ENCODE data around the gene GYPA. TPM values are rescaled to one million over a fixed set of nuclear protein-coding genes. Genes with fewer than 3 reads are reported as not detected.
"Not testable (repeated sequence)": the region's sequence is repeated elsewhere in the genome, so short reads cannot be mapped to it uniquely, and the experiment has no call there.

The GYPA gene
- total RNA-seq, 1 experiment from 2014 or later, result not detected

DNA sequence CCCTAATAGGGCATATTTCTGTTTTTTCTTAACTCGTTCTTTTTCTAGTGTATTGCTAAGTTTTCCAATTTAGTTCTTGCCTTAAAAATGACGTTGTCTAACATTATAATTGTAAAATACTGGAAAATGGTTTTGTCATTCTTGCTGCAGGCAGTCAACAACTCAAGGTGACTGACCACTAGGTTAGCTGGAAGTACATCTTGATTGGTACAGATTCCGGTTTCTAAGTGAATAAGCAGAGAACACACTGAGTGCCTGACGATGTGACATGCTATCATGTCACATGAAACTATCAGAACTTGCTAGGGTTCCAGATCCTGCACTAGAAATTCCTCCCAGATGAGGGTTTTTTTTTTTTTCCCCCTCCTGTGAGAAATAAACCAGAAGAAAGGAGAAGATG is 60.4 kb downstream of the GYPA start:
- not testable (repeated sequence) for H3K27me3 Mint-ChIP-seq (ENCODE audit: low read depth); H3T11ph ChIP-seq (ENCODE audit: low read length); DNase-seq; H3K4me1 ChIP-seq (ENCODE audit: insufficient read depth, low read length); H3K4me3 Mint-ChIP-seq; H3K9me3 ChIP-seq (ENCODE audit: control insufficient read depth, low read depth, low read length); H3K56ac ChIP-seq (ENCODE audit: insufficient read length, low read depth, low read length); H3K4me2 ChIP-seq (ENCODE audit: insufficient read depth, insufficient read length, low read length); H4K20me1 ChIP-seq (ENCODE audit: control insufficient read depth, insufficient read depth, insufficient read length); H3K27me3 ChIP-seq (ENCODE audit: insufficient read depth, low read length); H3K79me2 ChIP-seq (ENCODE audit: insufficient read depth, low read length); H2BK5ac ChIP-seq (ENCODE audit: insufficient read length, low read length); H4K5ac ChIP-seq (ENCODE audit: insufficient read length, low read depth, low read length); H3K36me3 Mint-ChIP-seq (ENCODE audit: insufficient read depth in 1 of 3, low read depth in 3 of 3); H3K23me2 ChIP-seq (ENCODE audit: insufficient read length, low read depth, low read length, poor library complexity, severe bottlenecking); H3K27ac ChIP-seq (ENCODE audit: insufficient read length, low read depth, low read length); H2AFZ ChIP-seq (ENCODE audit: low read length); H2BK120ac ChIP-seq (ENCODE audit: low read depth, low read length, poor library complexity, severe bottlenecking); H3K27ac Mint-ChIP-seq; H2BK15ac ChIP-seq (ENCODE audit: low read depth, low read length); H3K23ac ChIP-seq (ENCODE audit: insufficient read length, low read depth, low read length); H2BK12ac ChIP-seq (ENCODE audit: insufficient read length, low read depth, low read length); H3K4me1 Mint-ChIP-seq; H3K4ac ChIP-seq (ENCODE audit: low read depth, low read length); H3K18ac ChIP-seq (ENCODE audit: insufficient read length, low read depth, low read length); H3K9ac ChIP-seq (ENCODE audit: extremely low read depth, insufficient read length, low read length); H3K9me3 Mint-ChIP-seq; H3K14ac ChIP-seq (ENCODE audit: insufficient read depth, low read length); H2AK5ac ChIP-seq (ENCODE audit: insufficient read length, low read length); H4K8ac ChIP-seq (replicated peaks; ENCODE audit: insufficient read length, low read depth, low read length); H4K91ac ChIP-seq (ENCODE audit: insufficient read length, low read depth, low read length); H2BK20ac ChIP-seq (ENCODE audit: low read depth, low read length, poor library complexity, severe bottlenecking); H3K79me1 ChIP-seq (ENCODE audit: insufficient read depth, low read depth, low read length, poor library complexity, severe bottlenecking)
- no CpG with 5 or more reads among the region's 4 CpGs for WGBS (ENCODE audit: extremely low coverage, insufficient read length, low lambda C conversion rate)

- not testable (repeated sequence) for H3K23me2 ChIP-seq (ENCODE audit: insufficient read length, low read depth, low read length, poor library complexity, severe bottlenecking); H3K4me2 ChIP-seq (ENCODE audit: insufficient read depth, insufficient read length, low read length); H3K4ac ChIP-seq (ENCODE audit: low read depth, low read length); H3K27me3 ChIP-seq (ENCODE audit: insufficient read depth, low read length); H3K27ac ChIP-seq (ENCODE audit: insufficient read length, low read depth, low read length); H3K79me2 ChIP-seq (ENCODE audit: insufficient read depth, low read length); H3K4me1 Mint-ChIP-seq; H2BK120ac ChIP-seq (ENCODE audit: low read depth, low read length, poor library complexity, severe bottlenecking); H2BK20ac ChIP-seq (ENCODE audit: low read depth, low read length, poor library complexity, severe bottlenecking); H3T11ph ChIP-seq (ENCODE audit: low read length); H3K27me3 Mint-ChIP-seq (ENCODE audit: low read depth); H2AFZ ChIP-seq (ENCODE audit: low read length); H3K4me3 Mint-ChIP-seq; H4K91ac ChIP-seq (ENCODE audit: insufficient read length, low read depth, low read length); H4K8ac ChIP-seq (replicated peaks; ENCODE audit: insufficient read length, low read depth, low read length); H3K36me3 Mint-ChIP-seq (ENCODE audit: insufficient read depth in 1 of 3, low read depth in 3 of 3); H3K9me3 Mint-ChIP-seq; H4K5ac ChIP-seq (ENCODE audit: insufficient read length, low read depth, low read length); H3K79me1 ChIP-seq (ENCODE audit: insufficient read depth, low read depth, low read length, poor library complexity, severe bottlenecking); H3K14ac ChIP-seq (ENCODE audit: insufficient read depth, low read length); H3K56ac ChIP-seq (ENCODE audit: insufficient read length, low read depth, low read length); H2AK5ac ChIP-seq (ENCODE audit: insufficient read length, low read length); H4K20me1 ChIP-seq (ENCODE audit: control insufficient read depth, insufficient read depth, insufficient read length); H3K23ac ChIP-seq (ENCODE audit: insufficient read length, low read depth, low read length); DNase-seq; H3K9me3 ChIP-seq (ENCODE audit: control insufficient read depth, low read depth, low read length); H2BK15ac ChIP-seq (ENCODE audit: low read depth, low read length); H3K18ac ChIP-seq (ENCODE audit: insufficient read length, low read depth, low read length); H2BK12ac ChIP-seq (ENCODE audit: insufficient read length, low read depth, low read length); H3K9ac ChIP-seq (ENCODE audit: extremely low read depth, insufficient read length, low read length); H3K4me1 ChIP-seq (ENCODE audit: insufficient read depth, low read length); H2BK5ac ChIP-seq (ENCODE audit: insufficient read length, low read length)
- no CpG with 5 or more reads among the region's 2 CpGs for WGBS (ENCODE audit: extremely low coverage, insufficient read length, low lambda C conversion rate)
- peak overlapping the region in 1 of 3 experiments; percentile 2; a peak in 1 of 7 replicates for H3K27ac Mint-ChIP-seq
Measured at GRCh38 chr4:144078746-144079145, 61.8 kb downstream of the GYPA start.
